HG02973 (cell line): Measurements from ENCODE around the gene TREM1.

ENCODE experiments used
- ATAC-seq: cut with Tn5 transposase; IDR thresholded peaks from one replicate; pipeline ENCODE4 v1.9.1; 2021; ENCODE audit warnings: moderate library complexity; ENCODE audit not compliant: unreplicated experiment

TREM1 gene

DNA sequence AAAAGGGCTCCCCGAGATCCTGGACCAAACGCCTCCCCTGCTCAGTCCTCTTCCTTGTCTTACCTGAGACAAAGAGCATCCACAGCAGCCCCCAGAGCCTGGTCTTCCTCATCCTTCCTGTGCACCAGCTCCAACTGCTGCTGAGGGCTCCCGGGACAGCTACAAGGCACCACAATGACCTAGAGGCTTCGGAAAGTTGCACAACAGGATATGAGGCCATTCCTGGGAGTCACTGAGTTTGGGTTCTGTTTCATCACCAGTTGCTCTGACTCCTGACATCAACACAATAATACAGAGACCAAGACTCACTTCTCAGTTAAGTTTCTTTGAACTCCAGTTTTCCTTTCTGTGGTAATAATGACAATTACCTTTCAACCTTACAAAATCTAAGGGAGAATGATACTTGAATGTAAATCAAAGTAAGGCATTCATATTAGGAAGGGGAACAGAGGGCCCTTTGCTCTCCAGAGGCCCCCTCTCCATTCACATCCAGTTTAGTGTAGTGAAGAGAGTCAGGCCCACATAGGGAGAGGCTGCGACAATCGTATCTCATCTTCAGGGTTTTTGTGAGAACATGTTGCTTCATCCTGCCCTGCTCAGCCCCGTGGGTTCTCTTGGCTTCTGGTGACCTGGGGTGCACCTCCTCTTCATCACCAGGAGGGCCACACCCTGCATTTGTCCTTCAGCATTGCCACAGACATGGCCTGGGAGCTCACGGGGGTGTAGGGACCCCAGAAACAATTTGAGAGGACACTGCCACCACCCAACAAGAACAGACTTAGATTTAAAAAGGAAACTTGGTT is at the start of gene TREM1:
TREM1 (minus strand) TSS at position 139 of the 803 bp plus-strand sequence; CDS start at position 112, 27 bp downstream.
- ATAC-seq, result no peak

DNA sequence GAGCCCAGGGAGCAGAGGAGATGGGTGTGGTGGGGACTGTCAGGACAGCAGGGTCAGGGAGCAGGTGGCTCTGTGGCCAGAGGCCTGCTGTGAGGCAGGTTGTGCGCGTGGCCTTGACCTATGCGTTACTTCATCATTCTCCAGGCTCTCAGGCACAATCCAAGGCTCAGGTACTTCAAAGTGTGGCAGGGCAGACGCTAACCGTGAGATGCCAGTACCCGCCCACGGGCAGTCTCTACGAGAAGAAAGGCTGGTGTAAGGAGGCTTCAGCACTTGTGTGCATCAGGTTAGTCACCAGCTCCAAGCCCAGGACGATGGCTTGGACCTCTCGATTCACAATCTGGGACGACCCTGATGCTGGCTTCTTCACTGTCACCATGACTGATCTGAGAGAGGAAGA is 49.5 kb upstream of the TREM1 start:
- no peak for ATAC-seq

DNA sequence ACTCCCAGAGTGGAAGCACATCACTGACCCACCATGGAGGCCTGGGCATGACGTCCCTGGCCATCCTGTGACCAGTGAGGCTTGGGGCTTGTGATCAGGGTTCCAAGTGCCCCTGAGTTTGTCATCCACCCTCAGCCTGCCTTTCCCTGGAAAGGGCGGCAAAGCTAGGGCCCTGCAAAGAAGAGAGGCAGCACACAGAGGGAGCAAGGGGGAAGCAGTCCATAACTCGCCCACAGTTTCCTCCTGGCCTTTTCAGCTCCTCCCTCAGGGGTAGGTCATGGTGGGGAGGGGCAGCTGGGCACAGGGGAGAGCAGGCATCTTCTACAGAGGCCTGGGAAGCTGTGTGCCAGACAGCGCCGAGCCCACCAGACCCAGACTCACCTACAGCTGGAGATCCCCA is 48.8 kb upstream of the TREM1 start, which contains the start of gene NCR2:
NCR2 (plus strand) TSS at position 313 of the 400 bp plus-strand sequence. CDS start 269 bp downstream, outside the sequence.
- no peak for ATAC-seq

DNA sequence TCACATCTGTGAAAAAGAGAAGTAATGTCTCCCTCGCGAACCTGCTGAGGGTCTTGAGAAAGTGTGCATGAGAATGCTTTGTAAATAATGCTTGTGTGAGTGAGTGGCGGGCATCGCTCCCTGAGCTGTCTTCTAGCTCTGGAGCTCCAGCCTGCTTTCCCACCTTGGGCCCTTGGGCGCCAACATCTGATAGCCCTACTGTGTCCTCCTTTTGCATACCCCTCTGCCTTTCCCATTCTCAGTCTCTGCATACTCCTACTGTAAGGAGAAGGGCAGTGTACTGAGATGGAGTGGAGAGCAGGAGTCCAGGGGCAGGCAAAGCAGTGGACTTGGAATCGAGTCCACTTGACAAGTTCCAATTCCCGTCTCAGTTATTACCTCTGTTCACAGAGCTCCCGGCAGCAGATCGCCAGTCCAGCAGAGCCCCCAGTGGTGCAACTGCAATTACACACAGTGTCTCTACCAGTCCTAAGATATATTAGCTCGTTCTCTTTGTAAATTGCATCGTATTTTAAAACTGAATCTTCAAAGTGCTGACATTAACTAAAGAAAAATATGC is 48.1 kb upstream of the TREM1 start:
- ATAC-seq, result no peak

DNA sequence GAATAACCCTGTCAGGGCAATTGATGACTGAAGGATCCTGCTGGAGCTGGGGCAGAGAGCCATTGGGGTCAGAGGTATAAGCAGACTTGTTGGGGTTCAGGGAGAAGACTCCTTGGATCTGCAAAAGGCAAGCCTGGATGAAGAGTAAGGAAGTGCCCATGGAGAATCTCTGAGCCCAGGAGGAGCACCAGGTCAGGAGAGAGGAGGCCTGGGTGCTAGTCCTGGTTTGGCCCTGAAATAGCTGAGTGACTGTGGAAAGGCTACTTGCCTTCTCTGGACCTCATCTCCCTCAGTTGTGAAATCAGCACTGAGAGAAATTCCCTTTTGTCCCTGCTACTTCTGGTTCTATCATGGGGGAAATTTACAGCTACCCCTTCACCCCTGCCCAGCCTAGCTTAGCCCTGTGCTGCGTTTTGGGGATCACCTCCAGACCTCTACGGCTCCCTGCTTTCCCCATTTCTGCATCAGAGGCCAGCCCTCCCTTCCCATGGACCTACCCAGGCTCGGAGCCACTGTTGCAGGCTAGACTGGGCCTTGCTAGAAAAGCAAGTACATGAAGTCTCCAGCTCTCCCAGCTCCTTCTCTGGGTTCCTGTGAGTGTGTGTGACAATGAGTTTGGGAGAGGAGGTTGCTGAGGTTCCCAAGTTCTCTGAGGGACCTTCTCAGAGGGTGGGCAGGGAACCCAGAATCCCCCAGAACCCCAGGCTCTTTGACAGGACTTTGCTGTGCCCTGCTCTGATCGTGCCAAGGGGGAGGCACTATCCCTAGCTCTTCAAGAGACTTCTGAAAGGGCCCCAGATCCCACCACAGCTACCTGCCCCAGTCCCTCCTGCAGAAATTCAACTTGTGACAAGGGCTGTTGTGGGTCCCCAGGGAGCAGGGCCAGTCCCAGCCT is 46.6 kb upstream of the TREM1 start:
- no peak for ATAC-seq

DNA sequence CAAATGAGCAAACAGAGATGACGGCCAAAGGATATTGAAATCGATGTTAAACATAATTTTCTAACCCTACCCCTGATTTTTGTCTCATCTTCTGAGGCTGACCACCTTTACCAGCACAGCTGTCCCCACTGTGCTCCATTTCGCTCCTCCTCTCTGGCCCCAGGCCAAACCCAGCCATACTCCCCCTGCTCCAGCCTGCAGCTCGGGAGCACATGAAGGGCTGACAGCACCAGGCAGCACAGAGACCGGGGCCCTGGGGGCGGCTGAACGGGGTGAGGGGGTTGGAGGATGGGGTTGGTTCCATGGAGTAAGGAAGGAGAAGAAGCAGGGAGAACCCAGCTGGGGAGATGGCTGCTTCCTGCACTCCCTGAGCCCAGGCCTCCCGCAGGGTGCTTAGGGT is 45.8 kb upstream of the TREM1 start:
- ATAC-seq, result no peak

DNA sequence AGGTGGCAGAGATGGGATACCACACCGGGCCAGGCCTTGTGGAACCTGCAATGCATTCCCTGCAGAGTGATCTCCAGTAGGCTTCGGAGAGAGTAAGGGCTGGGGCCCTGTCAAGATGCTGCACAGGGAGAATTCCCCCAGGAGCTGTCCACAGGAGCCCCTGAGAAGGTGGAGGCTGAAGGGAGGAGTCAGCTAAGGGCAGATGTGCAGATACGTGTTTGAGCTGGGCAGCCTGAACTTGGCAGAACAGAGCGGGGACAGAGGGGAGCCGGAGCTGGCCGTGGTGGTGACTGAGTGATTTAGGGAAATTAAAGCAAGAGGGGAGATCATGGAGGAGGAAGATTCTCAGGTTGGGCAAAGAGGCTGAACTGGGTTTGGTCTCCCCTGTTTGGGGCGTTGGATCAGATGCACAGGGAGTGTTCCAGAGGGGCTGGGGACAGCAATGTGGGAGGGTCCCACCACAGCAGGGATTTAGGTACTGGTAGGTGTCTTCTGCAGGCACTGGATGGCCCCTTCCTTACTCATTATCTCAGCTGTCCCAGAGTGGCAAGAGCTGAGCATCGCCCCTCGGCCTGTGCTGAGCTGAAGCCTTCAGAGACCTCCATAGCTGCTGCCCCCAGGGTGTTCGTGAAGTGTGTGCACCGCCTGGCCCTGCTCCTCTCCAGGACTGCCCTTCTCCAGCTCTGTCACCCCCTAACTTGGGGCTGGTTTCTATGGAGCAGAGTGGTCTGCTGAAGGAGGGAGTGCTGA is 45.1 kb upstream of the TREM1 start:
- no peak for ATAC-seq

DNA sequence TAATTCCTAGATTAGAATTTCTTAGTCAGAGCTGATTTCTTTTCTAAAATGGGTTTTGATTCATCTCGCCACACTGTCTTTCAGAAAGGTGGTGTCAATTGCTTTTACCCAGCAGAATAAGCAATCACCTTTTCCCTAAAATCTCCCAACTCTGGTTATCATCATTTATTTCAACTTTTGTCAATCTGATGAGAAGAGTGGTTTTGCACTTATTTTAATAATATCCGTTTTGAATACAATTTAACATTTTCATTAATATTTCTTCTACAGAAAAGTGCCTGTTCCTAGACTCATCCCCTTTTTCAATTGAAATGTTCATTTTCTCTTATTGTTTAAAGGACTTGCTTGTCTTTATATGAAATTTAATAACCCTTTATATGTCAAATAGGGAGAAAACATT is 40.7 kb upstream of the TREM1 start:
- ATAC-seq, result no peak

DNA sequence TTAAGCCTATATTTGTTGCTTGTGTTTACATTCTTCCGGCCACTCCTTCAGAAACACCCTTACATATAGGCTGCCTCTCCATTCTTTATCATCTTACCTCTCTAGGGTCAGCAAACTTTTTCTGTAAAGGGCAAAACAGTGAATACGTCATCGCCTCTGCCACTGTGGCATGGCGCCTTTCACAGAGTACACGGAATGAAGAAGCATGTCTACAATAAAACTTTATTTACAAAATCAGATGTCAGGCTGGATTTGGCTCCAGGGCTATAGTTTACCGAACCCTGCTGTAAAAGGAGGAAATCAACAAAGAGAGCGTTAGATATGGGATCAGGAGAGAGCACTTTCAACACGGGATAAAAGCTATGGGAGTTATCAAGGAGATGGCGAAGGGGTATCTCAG is 39.6 kb upstream of the TREM1 start:
- ATAC-seq, result no peak

DNA sequence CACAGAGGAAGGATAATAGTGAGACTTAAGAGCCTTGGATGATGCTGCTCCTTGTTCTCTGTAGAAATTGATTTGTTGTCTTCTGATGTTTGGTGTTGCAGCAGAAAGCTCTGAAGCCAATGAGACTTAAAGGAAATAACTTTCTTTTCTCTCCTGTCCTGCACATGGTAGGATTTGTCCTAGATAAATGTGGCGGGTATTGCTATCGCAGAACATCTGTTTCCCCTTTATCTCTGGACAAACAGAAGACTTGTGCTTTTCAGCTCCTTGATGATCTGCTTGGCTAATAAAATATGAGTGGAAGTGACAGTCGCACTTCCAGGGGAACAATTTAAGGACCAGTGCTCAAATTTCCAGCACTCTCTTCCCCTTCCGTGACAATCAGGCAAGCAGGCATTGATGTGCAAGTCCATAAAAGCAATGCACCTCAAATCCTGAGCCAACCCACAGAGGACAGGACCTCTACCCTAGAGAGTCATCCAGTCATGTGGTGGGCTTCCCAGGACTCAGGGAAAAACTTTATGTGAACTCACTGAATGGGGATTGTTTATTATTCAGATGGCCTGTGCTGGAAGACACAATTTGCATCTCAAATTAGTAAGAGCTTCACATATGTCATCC is 39.1 kb upstream of the TREM1 start:
- no peak for ATAC-seq

DNA sequence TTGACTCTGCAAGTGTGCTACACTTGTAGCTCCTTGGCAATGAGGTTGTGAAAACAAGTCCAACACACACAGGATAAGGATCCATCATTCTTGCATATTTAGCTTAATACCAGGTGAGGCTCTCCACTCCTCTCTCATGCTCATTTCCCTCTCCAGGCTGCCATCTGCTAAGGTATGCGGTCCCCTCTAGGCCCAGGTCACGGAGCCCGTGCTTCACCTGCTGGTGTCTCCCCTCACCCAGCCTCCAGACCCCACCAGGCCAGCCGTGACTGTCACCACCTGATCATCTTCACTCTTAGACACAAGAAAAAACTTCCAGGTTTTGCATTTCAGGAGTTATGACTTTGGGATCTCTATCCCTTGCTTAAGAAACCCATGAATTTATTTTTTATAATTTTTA is 34.7 kb upstream of the TREM1 start:
- no peak for ATAC-seq

DNA sequence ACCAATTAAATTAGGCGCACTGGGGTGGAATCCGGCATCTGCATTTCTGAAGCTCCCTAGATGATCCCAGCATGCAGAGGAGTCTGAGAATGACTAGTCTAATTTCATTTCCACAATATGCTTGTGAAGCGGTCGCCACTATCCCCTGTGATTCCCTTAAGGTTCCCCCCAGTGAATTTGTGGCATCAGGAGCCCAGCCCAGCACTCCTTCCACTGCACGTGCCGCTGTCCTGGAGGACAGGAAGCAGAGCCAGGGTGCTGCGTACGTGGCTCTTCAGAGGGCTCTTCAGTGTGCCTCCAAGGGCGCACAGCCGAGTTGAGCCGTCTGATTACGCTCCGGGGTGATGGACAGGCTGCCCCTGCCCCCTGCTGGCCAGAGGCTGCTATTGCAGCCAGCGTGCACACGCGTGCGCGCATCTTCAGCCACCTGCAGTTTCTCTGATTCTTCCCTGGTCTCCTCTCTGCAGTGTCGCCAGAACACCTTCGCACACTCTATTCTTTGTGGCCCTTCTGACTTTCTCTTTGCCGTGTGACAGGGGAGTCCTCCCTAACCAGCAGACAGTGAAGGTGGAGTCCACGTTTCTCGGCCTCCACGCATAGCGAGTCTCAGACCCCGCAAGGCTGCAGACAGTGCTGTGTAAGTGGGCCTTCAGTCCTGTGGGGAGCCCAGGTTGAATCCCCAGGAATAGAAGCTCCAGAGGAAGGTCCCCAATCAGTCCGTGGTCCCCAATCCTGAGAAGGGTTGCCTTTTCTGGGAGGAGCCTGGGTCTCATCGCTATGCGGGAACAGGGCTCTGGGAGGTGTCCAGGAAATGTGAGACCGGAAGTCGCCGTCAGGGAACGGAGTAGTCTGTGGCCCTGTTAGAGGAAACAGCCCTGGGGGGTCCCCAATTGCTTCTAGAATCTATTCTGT is 32.4 kb upstream of the TREM1 start:
- peak; percentile 69 for ATAC-seq

DNA sequence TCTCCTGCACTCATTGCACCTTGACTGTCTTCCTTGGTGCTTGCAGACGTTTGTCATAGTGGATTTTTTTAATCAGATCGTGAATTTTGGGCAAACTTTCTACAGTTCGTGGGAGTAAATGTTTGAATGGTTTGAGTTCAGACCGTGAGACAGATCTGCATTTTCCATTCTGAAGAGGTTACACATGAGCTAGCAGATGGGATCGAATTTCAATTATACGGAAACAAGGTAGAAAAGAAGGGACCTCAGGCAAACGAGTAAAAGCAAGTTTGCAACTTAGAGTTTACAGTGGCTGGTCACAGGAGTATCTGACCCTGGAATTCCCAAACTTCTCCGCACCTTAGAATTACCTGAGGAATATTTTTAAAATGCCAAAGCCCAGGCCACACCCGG is 31.8 kb upstream of the TREM1 start:
- ATAC-seq, result no peak

DNA sequence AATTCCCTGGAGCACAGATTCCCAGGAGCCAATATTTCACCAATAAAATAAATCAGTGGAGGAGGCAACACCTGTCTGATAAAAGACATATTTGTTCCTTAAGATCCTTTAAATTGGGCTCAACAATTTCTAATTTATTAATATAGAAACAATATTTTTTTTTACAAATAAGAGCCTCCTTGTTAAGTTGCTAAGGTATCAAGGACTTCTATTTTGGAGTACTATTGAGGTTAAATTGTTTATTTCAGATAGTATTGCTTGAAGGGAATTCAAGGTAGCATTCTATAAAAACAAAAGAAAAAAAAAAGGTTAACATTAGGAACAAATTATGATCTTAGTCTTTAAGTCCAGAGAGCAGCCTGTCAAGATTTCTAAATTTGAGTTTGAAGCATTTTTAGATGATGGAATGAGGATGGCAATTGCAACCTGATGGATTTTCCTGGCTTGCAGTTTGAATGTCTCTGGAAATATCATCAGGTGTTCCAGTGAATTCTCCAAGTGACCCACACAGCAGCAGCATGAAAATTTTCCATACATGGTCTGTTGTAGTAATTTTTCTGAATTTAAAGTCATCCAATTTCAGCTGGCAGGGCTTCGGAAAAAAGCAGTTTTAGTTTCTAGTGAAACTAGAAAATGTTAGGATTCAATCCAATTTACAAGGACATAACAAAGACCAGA is 29.6 kb upstream of the TREM1 start:
- ATAC-seq, result no peak

DNA sequence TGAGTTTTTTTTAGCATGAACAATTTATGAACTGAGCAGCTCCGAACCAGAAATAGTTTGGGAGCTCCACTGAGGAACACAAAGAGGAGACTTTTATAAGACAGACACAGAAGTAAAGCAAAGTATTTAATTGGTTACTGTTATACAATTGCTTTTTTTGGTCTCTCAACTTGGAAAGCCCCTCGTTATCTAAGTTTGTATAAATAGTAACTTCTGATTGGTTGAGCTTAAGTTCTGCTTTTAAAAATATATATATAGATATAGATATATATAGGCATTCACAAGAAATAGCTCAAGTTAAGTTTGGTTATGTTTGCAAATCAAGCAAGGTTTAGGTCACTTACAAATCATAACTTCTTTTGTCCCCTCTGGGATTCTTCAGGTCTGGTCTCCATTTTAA is 28.7 kb upstream of the TREM1 start:
- ATAC-seq, result no peak

DNA sequence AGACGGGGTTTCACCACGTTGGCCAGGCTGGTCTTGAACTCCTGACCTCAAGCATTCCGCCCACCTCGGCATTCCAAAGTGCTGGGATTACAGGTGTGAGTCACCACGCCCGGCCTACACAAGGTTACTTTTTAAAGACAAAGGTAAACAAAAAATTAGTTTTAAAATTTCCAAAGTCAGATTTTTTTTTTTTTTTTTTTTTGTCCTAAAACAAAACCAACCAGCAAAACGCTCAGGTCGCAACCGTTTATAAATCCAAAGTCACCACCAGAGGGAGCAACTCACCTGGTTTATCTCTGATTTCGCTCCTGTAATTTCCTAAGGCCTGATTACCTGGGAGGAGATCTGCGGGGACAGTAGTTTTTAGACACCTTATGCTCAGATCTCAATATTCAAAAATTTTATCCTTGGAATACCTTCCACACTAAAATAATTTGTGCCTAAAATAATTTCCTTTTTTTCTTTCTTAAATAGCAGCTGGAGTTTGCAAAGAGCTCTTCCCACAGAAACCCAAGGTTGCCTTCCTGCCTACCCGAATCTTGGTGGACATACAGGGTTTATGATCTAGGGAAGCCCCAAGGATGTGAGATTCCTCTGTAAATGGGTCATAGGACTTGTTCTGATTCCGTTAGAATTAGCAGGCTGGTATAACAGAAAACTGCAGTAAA is 19.8 kb upstream of the TREM1 start:
- ATAC-seq, result no peak

DNA sequence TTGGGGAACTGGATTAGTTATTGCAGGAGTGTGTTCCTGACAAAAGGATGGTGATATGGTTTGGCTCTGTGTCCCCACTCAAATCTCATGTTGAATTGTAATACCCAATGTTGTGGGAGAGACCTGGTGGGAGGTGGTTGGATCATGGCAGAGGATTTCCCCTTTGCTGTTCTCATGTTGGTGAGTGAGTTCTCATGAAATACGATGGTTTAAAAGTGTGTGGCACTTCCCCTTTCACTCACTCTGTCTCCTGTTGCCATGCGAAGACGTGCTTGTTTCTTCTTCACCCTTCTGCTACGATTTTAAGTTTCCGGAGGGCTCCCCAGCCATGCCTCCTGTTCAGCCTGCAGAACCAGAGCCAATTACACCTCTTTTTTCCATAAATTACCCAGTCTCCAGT is 16.2 kb upstream of the TREM1 start:
- ATAC-seq, result no peak

DNA sequence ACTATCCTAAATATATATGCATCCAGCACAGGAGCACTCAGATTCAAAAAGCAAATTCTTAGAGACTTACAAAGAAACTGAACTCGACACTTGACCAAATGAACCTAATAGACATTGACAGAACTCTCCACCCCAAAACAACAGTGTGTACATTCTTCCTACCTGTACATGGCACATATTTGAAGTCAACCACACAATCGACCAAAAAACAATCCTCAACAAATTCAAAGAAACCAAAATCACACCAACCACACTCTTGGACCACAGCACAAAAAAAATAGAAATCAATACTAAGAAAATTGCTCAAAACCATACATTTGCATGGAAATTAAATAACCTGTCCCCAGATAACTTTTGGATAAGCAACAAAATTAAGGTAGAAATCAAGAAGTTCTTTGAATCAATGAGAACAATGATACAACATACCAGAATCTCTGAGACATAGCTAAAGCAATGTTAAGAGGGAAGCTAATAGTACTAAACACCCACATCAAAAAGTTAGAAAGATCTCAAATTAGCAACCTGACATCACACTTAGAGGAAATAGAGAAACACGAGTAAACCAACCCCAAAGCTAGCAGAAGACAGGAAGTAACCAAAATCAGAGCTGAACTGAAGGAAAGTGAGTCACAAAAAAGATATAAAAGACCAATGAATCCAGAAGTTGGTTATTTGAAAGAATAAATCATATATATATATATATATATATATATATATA is 12.5 kb upstream of the TREM1 start:
- ATAC-seq, result no peak
